ENCODE results near the gene EFCAB7.

DNA sequence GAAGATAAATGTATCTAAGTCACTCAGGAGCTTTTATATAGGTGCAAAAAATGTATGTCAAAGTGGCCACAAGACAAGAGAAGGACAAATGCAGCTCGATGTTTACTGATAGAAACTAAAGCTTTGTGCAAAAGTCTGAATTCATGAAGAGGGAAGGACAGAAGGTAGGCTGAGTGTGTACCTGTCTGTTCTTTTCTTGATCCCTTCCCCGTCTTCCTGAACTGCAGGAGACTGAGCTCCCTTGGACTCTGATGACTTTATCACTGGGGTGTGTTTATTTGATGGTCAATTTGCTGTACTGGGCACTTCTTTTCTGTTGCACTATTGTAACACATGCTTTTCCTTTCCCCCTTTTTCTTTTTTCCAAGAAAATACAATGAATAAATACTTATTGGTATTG lies 25.7 kb upstream of the EFCAB7 start:
- TF ChIP-seq CTCF (IDR thresholded peaks at IDR 0.05) (no peak), POLR2A (IDR thresholded peaks at IDR 0.05) (no peak), EP300 (IDR thresholded peaks at IDR 0.05) (no peak), POLR2AphosphoS5 (IDR thresholded peaks at IDR 0.05) (no peak)

Data from gastroesophageal sphincter (tissue), 3 donors.